Esophagus squamous epithelium (tissue), 4 donors: ENCODE measurements around the gene PRDM10.

Experiments
- CTCF ChIP-seq, 6 experiments: fragments of 450-650 bp in 4 of 6; fragments of 200-600 bp in 2 of 6; sonication (generic) in 2 of 6; IDR thresholded peaks; one replicate each; pipeline ENCODE4 v1.5.1; 2016 to 2019; ENCODE audit warnings: antibody characterized with exemption in 6 of 6, mild to moderate bottlenecking in 4 of 6, moderate library complexity in 4 of 6
- POLR2A ChIP-seq, 4 donors: fragments of 450-650 bp; IDR thresholded peaks; one replicate each; pipeline ENCODE4 v1.6.1; 2017; ENCODE audit warnings: antibody characterized with exemption in 4 of 4, mild to moderate bottlenecking in 4 of 4, moderate library complexity in 3 of 4

- no peak for TF ChIP-seq CTCF (IDR thresholded peaks at IDR 0.05)
- TF ChIP-seq POLR2A (IDR thresholded peaks at IDR 0.05), result no peak
These were observed 108.1 kb downstream of the PRDM10 start for GRCh38 chr11:129894278-129895125.
